Astrocyte (in vitro differentiated cells and primary cell): ENCODE measurements around the gene RPP14. TPM values are rescaled to one million over a fixed set of nuclear protein-coding genes. Genes with fewer than 3 reads are reported as not detected.

Experiments used
- DNase-seq: peaks from one replicate; pipeline ENCODE4 v3.0.0-alpha.2; 2010; ENCODE audit warnings: low read depth
- FAIRE-seq: peaks from 2 replicates; lab custom pipeline; 2011; peaks lifted over from hg19 to GRCh38; lab: Jason Lieb, UNC
- H2AFZ ChIP-seq: 2 replicates; pipeline ENCODE4 v1.6.0; 2012; ENCODE audit warnings: low read depth, low read length, inconsistent platforms
- H3K27ac ChIP-seq: 2 replicates; pipeline ENCODE4 v1.5.1; 2011; ENCODE audit warnings: low read depth, low read length, inconsistent platforms
- H3K27me3 ChIP-seq: 2 replicates; pipeline ENCODE4 v1.6.0; 2011; ENCODE audit warnings: low read length, inconsistent platforms; ENCODE audit not compliant: insufficient read depth
- H3K36me3 ChIP-seq: 2 replicates; pipeline ENCODE4 v1.5.1; 2011; ENCODE audit warnings: low read length, inconsistent platforms; ENCODE audit not compliant: insufficient read depth
- H3K4me1 ChIP-seq: 2 replicates; pipeline ENCODE4 v1.5.1; 2011; ENCODE audit warnings: low read length, inconsistent platforms; ENCODE audit not compliant: insufficient read depth
- H3K4me2 ChIP-seq: 2 replicates; pipeline ENCODE4 v1.6.0; 2012; ENCODE audit warnings: low read length, inconsistent platforms
- H3K4me3 ChIP-seq: 2 replicates; pipeline ENCODE4 v1.5.1; 2011; ENCODE audit warnings: low read depth, mild to moderate bottlenecking, low read length, inconsistent platforms; ENCODE audit not compliant: insufficient read depth
- H3K79me2 ChIP-seq: 2 replicates; pipeline ENCODE4 v1.6.0; 2012; ENCODE audit warnings: mild to moderate bottlenecking, low read length, inconsistent platforms; ENCODE audit not compliant: insufficient read depth
- H3K9ac ChIP-seq: 2 replicates; pipeline ENCODE4 v1.6.0; 2012; ENCODE audit warnings: mild to moderate bottlenecking, low read length, inconsistent platforms
- H3K9me3 ChIP-seq: 2 replicates; pipeline ENCODE4 v1.5.1; 2012; ENCODE audit warnings: low read depth, mild to moderate bottlenecking, low read length, inconsistent platforms; ENCODE audit not compliant: insufficient read depth
- H4K20me1 ChIP-seq: 2 replicates; pipeline ENCODE4 v1.6.0; 2012; ENCODE audit warnings: low read length, inconsistent platforms; ENCODE audit not compliant: insufficient read depth
- H3K27ac Mint-ChIP-seq: one replicate; pipeline ENCODE4 v1.8.0; 2021; ENCODE audit warnings: mild to moderate bottlenecking, mixed read lengths; ENCODE audit not compliant: unreplicated experiment
- H3K27me3 Mint-ChIP-seq: one replicate; pipeline ENCODE4 v1.8.0; 2021; ENCODE audit warnings: low read depth, mixed read lengths; ENCODE audit not compliant: unreplicated experiment
- H3K36me3 Mint-ChIP-seq: one replicate; pipeline ENCODE4 v1.8.0; 2021; ENCODE audit warnings: low read depth, mixed read lengths; ENCODE audit not compliant: unreplicated experiment
- H3K4me1 Mint-ChIP-seq: one replicate; pipeline ENCODE4 v1.8.0; 2021; ENCODE audit warnings: low read depth, mixed read lengths; ENCODE audit not compliant: unreplicated experiment
- H3K4me3 Mint-ChIP-seq: one replicate; pipeline ENCODE4 v1.8.0; 2021; ENCODE audit warnings: mild to moderate bottlenecking, moderate library complexity, mixed read lengths; ENCODE audit not compliant: unreplicated experiment
- H3K9me3 Mint-ChIP-seq: one replicate; pipeline ENCODE4 v1.8.0; 2021; ENCODE audit warnings: mild to moderate bottlenecking, mixed read lengths; ENCODE audit not compliant: unreplicated experiment
- EZH2 ChIP-seq: IDR thresholded peaks from 2 replicates; pipeline ENCODE4 v1.6.1; 2012; ENCODE audit warnings: mild to moderate bottlenecking, low read length, inconsistent platforms; ENCODE audit not compliant: insufficient read depth
- total RNA-seq: library from RNA; stranded (reverse); gene quantifications from 2 replicates; pipeline ENCODE4 v1.2.1, GENCODE V29; 2021
- TF ChIP-seq, protein P1 (sequence below): IDR thresholded peaks from 2 replicates; pipeline ENCODE4 v1.5.1; 2011; ENCODE audit warnings: low read depth, mild to moderate bottlenecking, inconsistent platforms, low read length, moderate library complexity; ENCODE audit not compliant: insufficient read depth

The RPP14 gene
- total RNA-seq, 1 donor from 2014 or later: 22.2 TPM

GRCh38 chr3:58322793-58323192 is 16.7 kb downstream of the RPP14 start:
- Histone ChIP-seq H3K4me2 (no peak overlapping the region), H3K36me3 (peaks cover 4% of the 10 kb centered on the region), H3K4me3 (no peak overlapping the region), H3K9ac (no peak overlapping the region), H3K27me3 (no peaks in the 10 kb centered on the region), H4K20me1 (peaks cover 12% of the 10 kb centered on the region), H3K27ac (no peak overlapping the region), H3K4me1 (peaks cover 11% of the 10 kb centered on the region), H3K79me2 (no peaks in the 10 kb centered on the region), H2AFZ (no peak overlapping the region), H3K9me3 (no peaks in the 10 kb centered on the region)
- FAIRE-seq: no peak
- Mint-ChIP-seq H3K4me1 (peaks cover 8% of the 10 kb centered on the region), H3K27ac (no peak overlapping the region), H3K9me3 (no peaks in the 10 kb centered on the region), H3K36me3 (no peaks in the 10 kb centered on the region), H3K27me3 (no peaks in the 10 kb centered on the region), H3K4me3 (no peak overlapping the region)
- DNase-seq: no peak
- no peak for TF ChIP-seq EZH2
- TF ChIP-seq, protein P1, sequence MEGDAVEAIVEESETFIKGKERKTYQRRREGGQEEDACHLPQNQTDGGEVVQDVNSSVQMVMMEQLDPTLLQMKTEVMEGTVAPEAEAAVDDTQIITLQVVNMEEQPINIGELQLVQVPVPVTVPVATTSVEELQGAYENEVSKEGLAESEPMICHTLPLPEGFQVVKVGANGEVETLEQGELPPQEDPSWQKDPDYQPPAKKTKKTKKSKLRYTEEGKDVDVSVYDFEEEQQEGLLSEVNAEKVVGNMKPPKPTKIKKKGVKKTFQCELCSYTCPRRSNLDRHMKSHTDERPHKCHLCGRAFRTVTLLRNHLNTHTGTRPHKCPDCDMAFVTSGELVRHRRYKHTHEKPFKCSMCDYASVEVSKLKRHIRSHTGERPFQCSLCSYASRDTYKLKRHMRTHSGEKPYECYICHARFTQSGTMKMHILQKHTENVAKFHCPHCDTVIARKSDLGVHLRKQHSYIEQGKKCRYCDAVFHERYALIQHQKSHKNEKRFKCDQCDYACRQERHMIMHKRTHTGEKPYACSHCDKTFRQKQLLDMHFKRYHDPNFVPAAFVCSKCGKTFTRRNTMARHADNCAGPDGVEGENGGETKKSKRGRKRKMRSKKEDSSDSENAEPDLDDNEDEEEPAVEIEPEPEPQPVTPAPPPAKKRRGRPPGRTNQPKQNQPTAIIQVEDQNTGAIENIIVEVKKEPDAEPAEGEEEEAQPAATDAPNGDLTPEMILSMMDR: no peak

DNA sequence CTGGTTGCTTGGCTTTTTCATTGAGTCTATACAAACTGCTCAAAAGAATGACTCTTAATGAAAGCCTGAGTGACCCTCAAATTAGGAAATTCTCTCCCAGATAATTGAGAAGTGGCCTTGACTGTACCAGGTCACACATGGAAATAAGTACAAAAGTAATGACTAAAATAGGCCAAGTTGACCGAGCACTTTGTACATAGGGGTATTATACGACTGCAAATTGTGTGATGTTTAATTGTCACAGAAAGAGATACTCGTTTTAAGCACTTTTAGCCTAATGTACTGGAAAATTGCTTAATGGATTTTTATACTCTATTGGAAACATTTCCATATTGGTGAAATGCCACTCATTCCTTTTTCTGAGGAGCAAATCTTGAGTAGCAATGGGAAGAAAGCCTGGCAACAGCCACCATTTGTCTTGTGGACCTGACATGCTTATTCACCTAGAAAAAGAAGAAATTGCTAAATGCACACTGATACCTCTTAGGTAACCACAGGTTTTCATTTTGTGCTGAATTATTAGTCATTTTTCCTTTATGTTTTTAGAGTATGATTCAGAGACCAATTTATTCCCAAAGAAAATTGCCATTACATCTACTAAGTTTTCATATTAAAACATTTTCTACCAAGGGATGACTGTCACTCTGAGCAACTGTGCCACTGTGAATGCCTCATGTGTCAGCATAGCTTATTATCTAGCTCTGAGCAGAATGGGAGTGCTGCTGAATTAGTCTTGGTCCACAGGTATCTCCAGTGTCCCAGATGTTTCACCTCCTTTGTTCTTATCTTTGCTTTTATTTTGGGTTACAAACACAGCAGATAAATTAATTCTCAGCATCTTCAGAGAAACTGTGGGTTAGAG is 17.7 kb downstream of the RPP14 start:
- Histone ChIP-seq H3K27ac (no peak overlapping the region), H3K79me2 (no peaks in the 10 kb centered on the region), H3K4me2 (no peak overlapping the region), H4K20me1 (peaks cover 12% of the 10 kb centered on the region), H3K9ac (no peak overlapping the region), H3K9me3 (no peaks in the 10 kb centered on the region), H3K4me1 (peaks cover 11% of the 10 kb centered on the region), H2AFZ (no peak overlapping the region), H3K36me3 (no peaks in the 10 kb centered on the region), H3K27me3 (no peaks in the 10 kb centered on the region), H3K4me3 (no peak overlapping the region)
- FAIRE-seq (no peak), DNase-seq (no peak)
- no peak for TF ChIP-seq EZH2
- TF ChIP-seq, protein P1: no peak
- H3K4me1 Mint-ChIP-seq: peaks cover 8% of the 10 kb centered on the region
- H3K4me3 Mint-ChIP-seq: no peak overlapping the region
- H3K27me3 Mint-ChIP-seq: no peaks in the 10 kb centered on the region
- no peak overlapping the region for H3K27ac Mint-ChIP-seq
- no peaks in the 10 kb centered on the region for H3K9me3 Mint-ChIP-seq
- no peaks in the 10 kb centered on the region for H3K36me3 Mint-ChIP-seq
